Upper lobe of left lung (tissue), 6 donors: ENCODE data around the gene TCEAL8. TPM values are rescaled to one million over a fixed set of nuclear protein-coding genes. Genes with fewer than 3 reads are reported as not detected.

Source experiments
- ATAC-seq, 2 donors: fragments of 200-7000 bp; cut with Tn5 transposase; one replicate each; pipeline ENCODE4 v1.9.1; 2022; ENCODE audit warnings: mild to moderate bottlenecking in 2 of 2, moderate library complexity in 2 of 2; ENCODE audit not compliant: low FRiP score in 2 of 2
- DNase-seq, 2 donors: peaks; one replicate each; pipeline ENCODE4 v3.0.0-alpha.2; 2019 to 2020
- H3K27ac ChIP-seq, 4 donors: fragments of 200-600 bp; sonication (generic); one replicate each; pipeline ENCODE4 v1.5.1; 2016 to 2019
- H3K27me3 ChIP-seq, 4 donors: fragments of 200-600 bp; sonication (generic); one replicate each; pipeline ENCODE4 v1.5.1; 2017 to 2019
- H3K36me3 ChIP-seq, 4 donors: fragments of 200-600 bp; sonication (generic); one replicate each; pipeline ENCODE4 v1.5.1; 2016 to 2019
- H3K4me1 ChIP-seq, 4 donors: fragments of 200-600 bp; sonication (generic); one replicate each; pipeline ENCODE4 v1.5.1; 2018 to 2019
- H3K4me3 ChIP-seq, 4 donors: fragments of 200-600 bp; sonication (generic); one replicate each; pipeline ENCODE4 v1.5.1; 2017 to 2019; ENCODE audit warnings: mild to moderate bottlenecking in 2 of 4, moderate library complexity in 1 of 4
- H3K9me3 ChIP-seq, 4 donors: fragments of 200-600 bp; sonication (generic); one replicate each; pipeline ENCODE4 v1.5.1; 2018 to 2019
- CTCF ChIP-seq, 6 experiments: fragments of 450-650 bp in 4 of 6; fragments of 200-600 bp in 2 of 6; sonication (generic) in 2 of 6; IDR thresholded peaks; one replicate each; pipeline ENCODE4 v1.5.1; 2016 to 2019; ENCODE audit warnings: antibody characterized with exemption in 6 of 6
- EP300 ChIP-seq, 4 donors: sonication (generic); formaldehyde crosslinking; IDR thresholded peaks; one replicate each; pipeline ENCODE4 v1.5.1; 2017; ENCODE audit warnings: antibody characterized with exemption in 4 of 4, control low read depth in 2 of 4
- POLR2A ChIP-seq, 4 donors: fragments of 450-650 bp; IDR thresholded peaks; one replicate each; pipeline ENCODE4 v1.5.1; 2016 to 2017; ENCODE audit warnings: antibody characterized with exemption in 4 of 4, mild to moderate bottlenecking in 2 of 4
- POLR2AphosphoS5 ChIP-seq, 2 donors: sonication (generic); formaldehyde crosslinking; IDR thresholded peaks; one replicate each; pipeline ENCODE4 v1.5.1; 2017; ENCODE audit warnings: antibody characterized with exemption in 2 of 2
- WGBS, 2 donors: methylation state at CpG; one replicate each; pipeline ENCODE4 v1.1.5; 2017 to 2018; 5-methylcytosine and 5-hydroxymethylcytosine counted together
- total RNA-seq, 6 donors: library from RNA; depleted of rRNA in 4 of 6; stranded (reverse); fragments of >200 nt in 4 of 6; gene quantifications; one replicate each; pipeline versions ENCODE4 v1.1.0 to v1.2.1, GENCODE V29; 2016 to 2021
- donor health status: DM: no; HTN: no; CAD: no; lungs with moderate emphysema.
- donor health status: DM: no; HTN: yes; CAD: no; lungs with severe emphysema.

The TCEAL8 gene
- total RNA-seq, 6 donors from 2014 or later = 24.1 to 74.5 (median 41.7) TPM

GRCh38 chrX:103210056-103210455 lies 44.9 kb downstream of the TCEAL8 start:
- Histone ChIP-seq H3K27ac (no peak overlapping the region), H3K36me3 (no peaks in the 10 kb centered on the region), H3K4me1 (peaks cover 0 to 3% (median 0%) of the 10 kb centered on the region in 4 donors), H3K9me3 (no peaks in the 10 kb centered on the region), H3K4me3 (no peak overlapping the region), H3K27me3 (no peaks in the 10 kb centered on the region)
- DNase-seq (no peak), ATAC-seq (no peak)
- 67 to 78% methylated on average over 5 of the region's 5 CpGs for WGBS, 2 donors
- TF ChIP-seq CTCF (IDR thresholded peaks at IDR 0.05) (no peak), POLR2AphosphoS5 (IDR thresholded peaks at IDR 0.05) (no peak), EP300 (IDR thresholded peaks at IDR 0.05) (no peak), POLR2A (IDR thresholded peaks at IDR 0.05) (no peak)

Other genes with a start within 250 kb of the TCEAL8 start
- gene BEX1, start 191.0 kb downstream of the TCEAL8 start, total RNA-seq = 1 to 10 TPM in 2 of 6 donors, under 1 TPM in 1, not detected in 3; 0.34 to 2.1 (median 1.4) TPM
- gene NXF3, start 162.0 kb downstream of the TCEAL8 start, total RNA-seq = 10 to 100 TPM in 2 of 6 donors, 1 to 10 TPM in 4; 1.5 to 24.1 (median 6.8) TPM
- gene BEX4, start 40.0 kb downstream of the TCEAL8 start, total RNA-seq = 10 to 100 TPM; 13.6 to 63.6 (median 34.6) TPM
- gene TCEAL5, start 21.6 kb upstream of the TCEAL8 start, total RNA-seq = under 1 TPM in 1 of 6 donors, not detected in 5; 0.31 TPM
- 10 to 100 TPM; 13.7 to 39.1 (median 24.6) TPM for gene BEX2, start 55.8 kb upstream of the TCEAL8 start, total RNA-seq
- gene TCEAL7, start 75.1 kb upstream of the TCEAL8 start, total RNA-seq = 1 to 10 TPM in 3 of 6 donors, under 1 TPM in 2, not detected in 1; 0.78 to 2.8 (median 1.8) TPM
- gene TCEAL9, start 101.4 kb upstream of the TCEAL8 start, total RNA-seq = 10 to 100 TPM; 32.2 to 92.7 (median 36.4) TPM
- gene BEX3, start 121.4 kb upstream of the TCEAL8 start, total RNA-seq = 100 to 1,000 TPM in 4 of 6 donors, 10 to 100 TPM in 2; 89.4 to 204 (median 142) TPM